GM12878 (cell line): ENCODE data around the gene HHIPL1. TPM values are rescaled to one million over a fixed set of nuclear protein-coding genes. Genes with fewer than 3 reads are reported as not detected.
A peak's percentile ranks its signal among the peaks of the same experiment; 100 is the strongest.

Experiments used
- ATAC-seq: fragments of 200-7000 bp; cut with Tn5 transposase; 3 replicates; pipeline ENCODE4 v1.9.1; 2020; ENCODE audit warnings: mild to moderate bottlenecking, moderate library complexity
- BruUV-seq: library from RNA; stranded (reverse); fragments of 400-500 nt; replicated peaks from 2 replicates; lab custom pipeline; 2021; lab: Mats Ljungman, UMichigan
- CTCF ChIA-PET: fragments of 300-600 bp; sonication (Branson Sonifier 250); formaldehyde crosslinking; extraction: SDS; loops from one replicate; lab custom pipeline; 2021; ENCODE audit warnings: inconsistent platforms; lab: Yijun Ruan, JAX
- POLR2A ChIA-PET: fragments of 350-600 bp; formaldehyde crosslinking; extraction: SDS; loops from one replicate; lab custom pipeline; 2021; ENCODE audit warnings: inconsistent platforms; lab: Charles Lee
- RAD21 ChIA-PET: fragments of 300-600 bp; sonication (Branson Sonifier 250); formaldehyde crosslinking; loops from one replicate; lab custom pipeline; 2023; ENCODE audit warnings: antibody characterized with exemption; ENCODE audit not compliant: unreplicated experiment; lab: Charles Lee
- SMC1A ChIA-PET: fragments of 300-600 bp; sonication (Branson Sonifier 250); formaldehyde crosslinking; loops from one replicate; lab custom pipeline; 2023; ENCODE audit not compliant: unreplicated experiment, uncharacterized antibody; lab: Charles Lee
- DNase-seq: peaks from one replicate; pipeline ENCODE4 v3.0.0-alpha.2; 2011; ENCODE audit warnings: low read depth, low spot score
- FAIRE-seq: peaks from 3 replicates; lab custom pipeline; 2011; peaks lifted over from hg19 to GRCh38; lab: Jason Lieb, UNC
- H2AFZ ChIP-seq: 2 replicates; pipeline ENCODE4 v1.6.0; 2011; ENCODE audit warnings: low read depth, low read length, control low read depth; ENCODE audit not compliant: control insufficient read depth
- H3K27ac ChIP-seq: 2 replicates; pipeline ENCODE4 v1.5.1; 2011; ENCODE audit warnings: control low read depth; ENCODE audit not compliant: control insufficient read depth, insufficient read depth
- H3K27me3 ChIP-seq, 2 experiments: replicated peaks in 1 of 2; 2 replicates each; pipeline versions ENCODE4 v1.6.0 to v1.6.1; 2011; ENCODE audit warnings: low read length in 1 of 2; ENCODE audit not compliant: control insufficient read depth in 2 of 2, insufficient read depth in 2 of 2
- H3K36me3 ChIP-seq, 2 experiments: 2 replicates each; pipeline ENCODE4 v1.5.1; 2011; ENCODE audit warnings: low read length in 1 of 2; ENCODE audit not compliant: control insufficient read depth in 2 of 2, insufficient read depth in 2 of 2
- H3K4me1 ChIP-seq: 2 replicates; pipeline ENCODE4 v1.6.1; 2011; ENCODE audit warnings: mild to moderate bottlenecking, low read length, moderate library complexity, mixed read lengths; ENCODE audit not compliant: control insufficient read depth, insufficient read depth
- H3K4me2 ChIP-seq: 2 replicates; pipeline ENCODE4 v1.6.0; 2011; ENCODE audit warnings: control low read depth; ENCODE audit not compliant: control insufficient read depth, insufficient read depth
- H3K4me3 ChIP-seq: fragments of 200-600 bp; sonication (generic); 2 replicates; pipeline ENCODE4 v1.5.1; 2016
- H3K79me2 ChIP-seq: 2 replicates; pipeline ENCODE4 v1.6.0; 2011; ENCODE audit warnings: low read length; ENCODE audit not compliant: control insufficient read depth, insufficient read depth
- H3K9ac ChIP-seq: 2 replicates; pipeline ENCODE4 v1.8.0; 2011; ENCODE audit warnings: low read length, control low read depth, mixed read lengths; ENCODE audit not compliant: control insufficient read depth, insufficient read depth
- H3K9me3 ChIP-seq: replicated peaks from 3 replicates; pipeline ENCODE4 v1.5.1; 2011; ENCODE audit warnings: mild to moderate bottlenecking, low read length; ENCODE audit not compliant: control insufficient read depth, insufficient read depth
- H4K20me1 ChIP-seq: 2 replicates; pipeline ENCODE4 v1.6.0; 2011; ENCODE audit not compliant: control insufficient read depth, insufficient read depth
- NBN ChIP-seq: fragments of 450-650 bp; IDR thresholded peaks from 2 replicates; pipeline ENCODE4 v1.6.1; 2016
- ZNF687 ChIP-seq: fragments of 450-650 bp; IDR thresholded peaks from 2 replicates; pipeline ENCODE4 v1.6.1; 2017; ENCODE audit warnings: mild to moderate bottlenecking, moderate library complexity
- WGBS: methylation state at CpG from one replicate; pipeline ENCODE4 v1.1.6; 2016; ENCODE audit warnings: low lambda C conversion rate; ENCODE audit not compliant: insufficient replicate concordance, insufficient coverage; ENCODE audit errors: missing lambda C conversion rate; 5-methylcytosine and 5-hydroxymethylcytosine counted together
- in situ Hi-C: fragments of 300-500 bp; cut with MboI; formaldehyde crosslinking; loops from 9 replicates; pipeline ENCODE4 v1.14.3; 2018; ENCODE audit warnings: mixed read lengths
- intact Hi-C: fragments of 100-400 bp; cut with micrococcal nuclease; formaldehyde crosslinking; loops from one replicate; pipeline ENCODE4 v1.14.2; 2022; ENCODE audit not compliant: unreplicated experiment
- polyA plus RNA-seq, 11 experiments: library from polyadenylated mRNA; depleted of rRNA in 4 of 11; unstranded in 6 of 11; stranded (reverse) in 5 of 11; fragments of >200 nt; fragmentation: Nextera tagmentation in 4 of 11; fragmentation: Illumina TruSeq in 1 of 11; extraction: Ambion mirVana in 4 of 11; extraction: Trizol in 1 of 11; gene quantifications; 1 replicate in 1 of 11; 2 replicates in 10 of 11; pipeline versions ENCODE4 v1.2.1 to v1.2.3, GENCODE V29; 2011 to 2016; ENCODE audit warnings: inconsistent platforms in 2 of 11, missing spikeins in 2 of 11, low read depth in 1 of 11
- total RNA-seq, 4 experiments: library from RNA; depleted of rRNA in 3 of 4; stranded (reverse); fragments of >200 nt in 3 of 4; fragmentation: Illumina TruSeq in 1 of 4; extraction: Trizol in 1 of 4; gene quantifications; 2 replicates each; pipeline versions ENCODE4 v1.2.1 to v1.2.3, GENCODE V29; 2013 to 2021

HHIPL1 gene
- total and polyA plus RNA-seq, 10 of the 15 experiments (the other 5 are each of a cell fraction or from before 2014, with no cell fraction given) = 0.09 TPM; not detected in 9

GRCh38 chr14:99601361-99601831 lies 43.5 kb upstream of the HHIPL1 start:
- DNase-seq (no peak), FAIRE-seq (no peak), ATAC-seq (no peak)
- POLR2A ChIA-PET = no interaction called here
- no peaks in the 10 kb centered on the region for H3K79me2 ChIP-seq
- no peaks in the 10 kb centered on the region for H3K9me3 ChIP-seq
- no peaks in the 10 kb centered on the region for H3K36me3 ChIP-seq
- H4K20me1 ChIP-seq = no peaks in the 10 kb centered on the region
- no peak overlapping the region for H3K4me2 ChIP-seq
- 0 out of 2 replicates have a peak, but pooled peaks have one; percentile 12 for TF ChIP-seq ZNF687
- no peak for TF ChIP-seq NBN
- 47% methylated on average over 8 of the region's 8 CpGs for WGBS
- peaks cover 11% of the 10 kb centered on the region; the same call in 1 of the 2 replicates for H3K4me1 ChIP-seq
- H3K9ac ChIP-seq = no peak overlapping the region
- intact Hi-C loops = no loop called here
- SMC1A ChIA-PET = interaction anchor here (0.7 to 1.7 kb wide), 4 partner anchors 22 to 52 kb away, joined by 3 to 5 read pairs (median 3); no protein-coding TSS in a partner anchor
- in situ Hi-C loops = no loop called here
- H3K4me3 ChIP-seq = no peak overlapping the region
- CTCF ChIA-PET = interaction anchor here (0.8 to 1.6 kb wide), 2 partner anchors 11 to 23 kb away, joined by 4 read pairs; no protein-coding TSS in a partner anchor
- BruUV-seq = TSS peak; percentile 44
- H3K27me3 ChIP-seq = no peaks in the 10 kb centered on the region; a peak in 1 of 4 replicates
- no peak overlapping the region for H2AFZ ChIP-seq
- RAD21 ChIA-PET = interaction anchor here (0.7 to 2.7 kb wide), 2 partner anchors 52 to 120 kb away, joined by 5 to 7 read pairs; partner anchors contain the start of genes CCNK and SETD3
- H3K27ac ChIP-seq = no peak overlapping the region
